SU-DHL-6 (cell line): Measurements from ENCODE around the gene EPB41L1.

Source experiments
- EZH2phosphoT487 ChIP-seq: fragments of 200-600 bp; sonication (generic), shearing (Covaris generic); conservative IDR thresholded peaks from 2 replicates; pipeline ENCODE4 v1.6.1; 2018; ENCODE audit warnings: mild to moderate bottlenecking, antibody characterized with exemption, low read length, moderate library complexity, mixed read lengths
- TF ChIP-seq, protein P1 (sequence below): fragments of 200-600 bp; sonication (generic); IDR thresholded peaks from one replicate; pipeline ENCODE4 v1.5.1; 2017; ENCODE audit warnings: antibody characterized with exemption, mild to moderate bottlenecking, low read length, moderate library complexity; ENCODE audit not compliant: insufficient read depth, poor library complexity, severe bottlenecking

DNA sequence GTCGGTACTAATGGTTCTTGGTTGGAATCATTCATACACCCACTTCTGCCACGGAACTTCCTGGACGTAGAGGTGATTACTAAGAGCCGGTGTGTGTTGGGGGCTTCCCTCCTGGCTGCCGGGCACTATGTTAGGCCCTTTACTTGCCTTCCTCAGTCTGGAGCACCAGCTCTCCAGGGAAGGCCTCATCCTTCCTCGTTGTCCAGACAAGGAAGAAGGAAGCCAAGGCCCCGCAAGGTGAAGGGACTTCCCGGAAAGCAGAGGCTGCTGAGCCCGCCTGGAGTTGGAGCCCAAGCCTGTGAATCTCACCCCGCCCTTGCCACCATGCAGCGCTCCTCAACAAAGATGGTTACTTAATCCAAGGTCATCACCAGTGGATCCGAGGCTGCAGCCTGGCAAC lies 107.9 kb downstream of the EPB41L1 start:
- TF ChIP-seq, protein P1, sequence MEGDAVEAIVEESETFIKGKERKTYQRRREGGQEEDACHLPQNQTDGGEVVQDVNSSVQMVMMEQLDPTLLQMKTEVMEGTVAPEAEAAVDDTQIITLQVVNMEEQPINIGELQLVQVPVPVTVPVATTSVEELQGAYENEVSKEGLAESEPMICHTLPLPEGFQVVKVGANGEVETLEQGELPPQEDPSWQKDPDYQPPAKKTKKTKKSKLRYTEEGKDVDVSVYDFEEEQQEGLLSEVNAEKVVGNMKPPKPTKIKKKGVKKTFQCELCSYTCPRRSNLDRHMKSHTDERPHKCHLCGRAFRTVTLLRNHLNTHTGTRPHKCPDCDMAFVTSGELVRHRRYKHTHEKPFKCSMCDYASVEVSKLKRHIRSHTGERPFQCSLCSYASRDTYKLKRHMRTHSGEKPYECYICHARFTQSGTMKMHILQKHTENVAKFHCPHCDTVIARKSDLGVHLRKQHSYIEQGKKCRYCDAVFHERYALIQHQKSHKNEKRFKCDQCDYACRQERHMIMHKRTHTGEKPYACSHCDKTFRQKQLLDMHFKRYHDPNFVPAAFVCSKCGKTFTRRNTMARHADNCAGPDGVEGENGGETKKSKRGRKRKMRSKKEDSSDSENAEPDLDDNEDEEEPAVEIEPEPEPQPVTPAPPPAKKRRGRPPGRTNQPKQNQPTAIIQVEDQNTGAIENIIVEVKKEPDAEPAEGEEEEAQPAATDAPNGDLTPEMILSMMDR = no peak
- no peak for TF ChIP-seq EZH2phosphoT487
